Suprapubic skin (tissue), 4 donors: Measurements from ENCODE around the gene IPPK.

ENCODE experiments used
- CTCF ChIP-seq, 2 donors: fragments of 200-600 bp in 1 of 2; fragments of 450-650 bp in 1 of 2; sonication (generic) in 1 of 2; IDR thresholded peaks; one replicate each; pipeline ENCODE4 v1.5.1; 2016 to 2019; ENCODE audit warnings: antibody characterized with exemption in 2 of 2, mild to moderate bottlenecking in 1 of 2, moderate library complexity in 1 of 2
- EP300 ChIP-seq: sonication (generic); formaldehyde crosslinking; IDR thresholded peaks from one replicate; pipeline ENCODE4 v1.6.1; 2017; ENCODE audit warnings: antibody characterized with exemption
- POLR2A ChIP-seq, 2 donors: fragments of 450-650 bp; IDR thresholded peaks; one replicate each; pipeline ENCODE4 v1.6.1; 2017; ENCODE audit warnings: antibody characterized with exemption in 2 of 2, mild to moderate bottlenecking in 2 of 2, moderate library complexity in 2 of 2
- POLR2AphosphoS5 ChIP-seq, 3 donors: sonication (generic); formaldehyde crosslinking; IDR thresholded peaks; one replicate each; pipeline ENCODE4 v1.6.1; 2017; ENCODE audit warnings: antibody characterized with exemption in 3 of 3

- TF ChIP-seq CTCF (IDR thresholded peaks at IDR 0.05) = no peak
- TF ChIP-seq POLR2A (IDR thresholded peaks at IDR 0.05) = no peak
- TF ChIP-seq EP300 = no peak
- no peak for TF ChIP-seq POLR2AphosphoS5 (IDR thresholded peaks at IDR 0.05)
These were observed 71.5 kb downstream of the IPPK start for GRCh38 chr9:92598382-92598781.
